Fibroblast of the conjunctiva (primary cell): ENCODE measurements around the gene GAS2L1.

Experiments used
- DNase-seq: peaks from one replicate; pipeline ENCODE4 v3.0.0-alpha.2; 2010; ENCODE audit warnings: low read depth

GAS2L1 gene

GRCh38 chr22:29310065-29310862 lies 3.8 kb downstream of the GAS2L1 start:
- no peak for DNase-seq

- DNase-seq = peak; percentile 96
Measured at GRCh38 chr22:29310863-29311339, 4.5 kb downstream of the GAS2L1 start.

GRCh38 chr22:29311464-29312217 lies 5.2 kb downstream of the GAS2L1 start:
- no peak for DNase-seq

GRCh38 chr22:29312218-29313125 lies 6.0 kb downstream of the GAS2L1 start:
- no peak for DNase-seq

- DNase-seq = no peak
Measured at GRCh38 chr22:29313126-29313575, 6.7 kb downstream of the GAS2L1 start.

- DNase-seq = no peak
Measured at GRCh38 chr22:29313576-29314466, 7.4 kb downstream of the GAS2L1 start.

- DNase-seq = no peak
Measured at GRCh38 chr22:29314537-29315285, 8.3 kb downstream of the GAS2L1 start.

- DNase-seq = no peak
Measured at GRCh38 chr22:29315286-29316140, 9.1 kb downstream of the GAS2L1 start, which contains the start of gene RASL10A. RASL10A (minus strand) TSS chr22:29315697; CDS start chr22:29315246, 451 bp downstream.

GRCh38 chr22:29316141-29316828 lies 9.8 kb downstream of the GAS2L1 start:
- no peak for DNase-seq

- no peak for DNase-seq
Measured at GRCh38 chr22:29317827-29318454, 11.5 kb downstream of the GAS2L1 start.

- DNase-seq = no peak
Measured at GRCh38 chr22:29319072-29319471, 12.6 kb downstream of the GAS2L1 start.

- no peak for DNase-seq
Measured at GRCh38 chr22:29320546-29320945, 14.1 kb downstream of the GAS2L1 start.

- no peak for DNase-seq
Measured at GRCh38 chr22:29323641-29324040, 17.2 kb downstream of the GAS2L1 start.

- no peak for DNase-seq
Measured at GRCh38 chr22:29325356-29325755, 18.9 kb downstream of the GAS2L1 start.

- DNase-seq = no peak
Measured at GRCh38 chr22:29325785-29326315, 19.4 kb downstream of the GAS2L1 start.

- no peak for DNase-seq
Measured at GRCh38 chr22:29326481-29326880, 20.0 kb downstream of the GAS2L1 start.

- no peak for DNase-seq
Measured at GRCh38 chr22:29327089-29327764, 20.8 kb downstream of the GAS2L1 start.
